ENCODE results near the gene PHACTR1.
A peak's percentile ranks its signal among the peaks of the same experiment; 100 is the strongest.

Gene PHACTR1

GRCh38 chr6:13331516-13332348, 615.2 kb downstream of the PHACTR1 start:
- peak; percentile 14 for DNase-seq

- DNase-seq, result no peak
These were observed 615.8 kb downstream of the PHACTR1 start for GRCh38 chr6:13332349-13332706.

GRCh38 chr6:13334953-13335352, 618.4 kb downstream of the PHACTR1 start:
- DNase-seq, result no peak

- DNase-seq, result peak; percentile 86
These were observed 620.0 kb downstream of the PHACTR1 start for GRCh38 chr6:13336553-13336952.

GRCh38 chr6:13338038-13338437, 621.5 kb downstream of the PHACTR1 start:
- no peak for DNase-seq
